ENCODE data around the gene TCERG1L. TPM values are rescaled to one million over a fixed set of nuclear protein-coding genes. Genes with fewer than 3 reads are reported as not detected.

Gene TCERG1L
- total RNA-seq, 1 experiment from 2014 or later: 1.5 TPM

DNA sequence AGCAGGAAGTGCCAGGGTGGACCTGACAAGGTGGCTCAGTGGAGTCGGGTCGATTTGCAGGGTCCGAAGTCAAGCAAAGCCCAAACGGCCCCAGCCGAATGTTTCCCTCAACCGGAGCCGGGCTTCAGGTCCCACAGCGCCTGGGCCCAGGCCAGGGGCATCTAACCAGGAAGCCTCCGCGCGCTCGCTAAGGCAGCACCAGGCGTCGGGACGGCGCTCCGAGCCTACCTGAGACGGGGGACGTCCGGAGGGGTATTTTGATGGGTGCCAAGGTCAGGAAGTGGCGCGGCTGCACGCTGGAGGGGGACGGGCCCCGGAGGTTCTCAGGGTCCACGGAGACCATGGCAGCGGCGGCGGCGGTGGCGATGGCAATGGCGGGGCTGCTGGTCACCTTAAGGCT, 51.5 kb downstream of the TCERG1L start:
- TF ChIP-seq, protein P1, sequence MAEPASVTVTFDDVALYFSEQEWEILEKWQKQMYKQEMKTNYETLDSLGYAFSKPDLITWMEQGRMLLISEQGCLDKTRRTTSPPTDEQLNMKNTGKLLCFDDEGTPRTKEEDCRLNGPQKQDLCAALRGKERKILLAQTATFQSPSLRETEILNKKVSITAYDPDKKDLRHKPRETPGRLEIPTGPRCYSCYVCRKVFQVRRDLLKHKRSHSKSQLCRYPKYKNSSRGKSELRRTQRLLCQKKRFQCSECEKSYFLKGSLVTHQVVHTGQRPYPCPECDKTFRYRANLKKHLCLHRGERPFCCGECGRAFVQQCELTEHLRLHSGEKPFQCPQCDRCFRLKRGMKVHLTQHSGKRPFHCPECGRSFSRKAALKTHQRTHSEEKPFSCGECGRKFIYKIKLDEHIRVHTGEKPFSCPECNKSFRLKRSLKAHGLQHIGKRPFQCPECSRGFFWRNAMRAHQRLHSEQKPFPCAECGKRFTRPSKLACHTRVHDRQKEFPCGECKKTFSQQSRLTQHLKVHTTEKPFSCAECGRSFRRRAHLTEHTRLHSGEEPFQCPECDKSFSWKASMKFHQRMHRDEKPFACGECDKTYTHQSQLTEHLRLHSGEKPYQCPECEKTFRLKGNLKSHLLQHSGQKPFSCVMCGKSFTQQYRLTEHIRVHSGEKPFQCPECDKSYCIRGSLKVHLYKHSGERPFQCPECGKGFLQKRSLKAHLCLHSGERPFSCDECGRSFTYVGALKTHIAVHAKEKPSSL (CRISPR knock-in tag; conservative IDR thresholded peaks at IDR 0.05): no peak
- TF ChIP-seq, protein P2, sequence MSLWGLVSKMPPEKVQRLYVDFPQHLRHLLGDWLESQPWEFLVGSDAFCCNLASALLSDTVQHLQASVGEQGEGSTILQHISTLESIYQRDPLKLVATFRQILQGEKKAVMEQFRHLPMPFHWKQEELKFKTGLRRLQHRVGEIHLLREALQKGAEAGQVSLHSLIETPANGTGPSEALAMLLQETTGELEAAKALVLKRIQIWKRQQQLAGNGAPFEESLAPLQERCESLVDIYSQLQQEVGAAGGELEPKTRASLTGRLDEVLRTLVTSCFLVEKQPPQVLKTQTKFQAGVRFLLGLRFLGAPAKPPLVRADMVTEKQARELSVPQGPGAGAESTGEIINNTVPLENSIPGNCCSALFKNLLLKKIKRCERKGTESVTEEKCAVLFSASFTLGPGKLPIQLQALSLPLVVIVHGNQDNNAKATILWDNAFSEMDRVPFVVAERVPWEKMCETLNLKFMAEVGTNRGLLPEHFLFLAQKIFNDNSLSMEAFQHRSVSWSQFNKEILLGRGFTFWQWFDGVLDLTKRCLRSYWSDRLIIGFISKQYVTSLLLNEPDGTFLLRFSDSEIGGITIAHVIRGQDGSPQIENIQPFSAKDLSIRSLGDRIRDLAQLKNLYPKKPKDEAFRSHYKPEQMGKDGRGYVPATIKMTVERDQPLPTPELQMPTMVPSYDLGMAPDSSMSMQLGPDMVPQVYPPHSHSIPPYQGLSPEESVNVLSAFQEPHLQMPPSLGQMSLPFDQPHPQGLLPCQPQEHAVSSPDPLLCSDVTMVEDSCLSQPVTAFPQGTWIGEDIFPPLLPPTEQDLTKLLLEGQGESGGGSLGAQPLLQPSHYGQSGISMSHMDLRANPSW (CRISPR knock-in tag; conservative IDR thresholded peaks at IDR 0.05; ENCODE audit: low read depth): no peak
- TF ChIP-seq SP1 (CRISPR knock-in tag; conservative IDR thresholded peaks at IDR 0.05): no peak
- TF ChIP-seq, protein P3, sequence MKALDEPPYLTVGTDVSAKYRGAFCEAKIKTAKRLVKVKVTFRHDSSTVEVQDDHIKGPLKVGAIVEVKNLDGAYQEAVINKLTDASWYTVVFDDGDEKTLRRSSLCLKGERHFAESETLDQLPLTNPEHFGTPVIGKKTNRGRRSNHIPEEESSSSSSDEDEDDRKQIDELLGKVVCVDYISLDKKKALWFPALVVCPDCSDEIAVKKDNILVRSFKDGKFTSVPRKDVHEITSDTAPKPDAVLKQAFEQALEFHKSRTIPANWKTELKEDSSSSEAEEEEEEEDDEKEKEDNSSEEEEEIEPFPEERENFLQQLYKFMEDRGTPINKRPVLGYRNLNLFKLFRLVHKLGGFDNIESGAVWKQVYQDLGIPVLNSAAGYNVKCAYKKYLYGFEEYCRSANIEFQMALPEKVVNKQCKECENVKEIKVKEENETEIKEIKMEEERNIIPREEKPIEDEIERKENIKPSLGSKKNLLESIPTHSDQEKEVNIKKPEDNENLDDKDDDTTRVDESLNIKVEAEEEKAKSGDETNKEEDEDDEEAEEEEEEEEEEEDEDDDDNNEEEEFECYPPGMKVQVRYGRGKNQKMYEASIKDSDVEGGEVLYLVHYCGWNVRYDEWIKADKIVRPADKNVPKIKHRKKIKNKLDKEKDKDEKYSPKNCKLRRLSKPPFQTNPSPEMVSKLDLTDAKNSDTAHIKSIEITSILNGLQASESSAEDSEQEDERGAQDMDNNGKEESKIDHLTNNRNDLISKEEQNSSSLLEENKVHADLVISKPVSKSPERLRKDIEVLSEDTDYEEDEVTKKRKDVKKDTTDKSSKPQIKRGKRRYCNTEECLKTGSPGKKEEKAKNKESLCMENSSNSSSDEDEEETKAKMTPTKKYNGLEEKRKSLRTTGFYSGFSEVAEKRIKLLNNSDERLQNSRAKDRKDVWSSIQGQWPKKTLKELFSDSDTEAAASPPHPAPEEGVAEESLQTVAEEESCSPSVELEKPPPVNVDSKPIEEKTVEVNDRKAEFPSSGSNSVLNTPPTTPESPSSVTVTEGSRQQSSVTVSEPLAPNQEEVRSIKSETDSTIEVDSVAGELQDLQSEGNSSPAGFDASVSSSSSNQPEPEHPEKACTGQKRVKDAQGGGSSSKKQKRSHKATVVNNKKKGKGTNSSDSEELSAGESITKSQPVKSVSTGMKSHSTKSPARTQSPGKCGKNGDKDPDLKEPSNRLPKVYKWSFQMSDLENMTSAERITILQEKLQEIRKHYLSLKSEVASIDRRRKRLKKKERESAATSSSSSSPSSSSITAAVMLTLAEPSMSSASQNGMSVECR (CRISPR knock-in tag; IDR thresholded peaks at IDR 0.05; ENCODE audit: borderline replicate concordance): no peak
- TF ChIP-seq, protein P4, sequence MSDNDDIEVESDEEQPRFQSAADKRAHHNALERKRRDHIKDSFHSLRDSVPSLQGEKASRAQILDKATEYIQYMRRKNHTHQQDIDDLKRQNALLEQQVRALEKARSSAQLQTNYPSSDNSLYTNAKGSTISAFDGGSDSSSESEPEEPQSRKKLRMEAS (CRISPR knock-in tag; IDR thresholded peaks at IDR 0.05): no peak
- no peak for DNase-seq (ENCODE audit: low spot score)
- POLR2A ChIA-PET: no interaction called here
- H3K9me3 Mint-ChIP-seq: peaks cover 49% of the 10 kb centered on the region
- peaks cover 59% of the 10 kb centered on the region for H3K36me3 Mint-ChIP-seq
- no peaks in the 10 kb centered on the region for H3K4me1 Mint-ChIP-seq
- no peak overlapping the region for H3K27ac Mint-ChIP-seq
- H3K27me3 Mint-ChIP-seq (ENCODE audit: low read depth): peaks cover 4% of the 10 kb centered on the region
- CTCF ChIA-PET: no interaction called here
- no peak overlapping the region for H3K4me3 Mint-ChIP-seq
- no peak for ATAC-seq

DNA sequence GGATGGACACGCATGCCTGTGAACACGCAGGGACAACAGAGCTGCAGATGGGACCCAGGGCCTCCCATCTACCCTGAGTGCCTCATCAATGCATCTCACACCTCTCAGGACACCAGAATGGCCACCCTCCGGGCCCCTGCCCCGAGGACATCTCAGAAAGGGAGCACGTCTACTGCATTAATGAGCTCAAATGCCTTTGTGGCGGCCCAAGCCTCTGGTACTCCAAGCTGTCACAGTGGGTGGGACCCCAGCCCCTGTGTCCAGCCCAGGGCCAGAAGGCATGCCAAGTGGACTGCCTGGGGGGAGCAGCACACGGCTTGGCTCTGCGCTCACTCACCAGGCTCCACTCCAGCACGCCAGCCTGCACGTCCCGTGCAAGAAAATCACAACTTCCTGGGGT, 52.0 kb downstream of the TCERG1L start:
- no peaks in the 10 kb centered on the region for H3K4me1 Mint-ChIP-seq
- TF ChIP-seq, protein P5, sequence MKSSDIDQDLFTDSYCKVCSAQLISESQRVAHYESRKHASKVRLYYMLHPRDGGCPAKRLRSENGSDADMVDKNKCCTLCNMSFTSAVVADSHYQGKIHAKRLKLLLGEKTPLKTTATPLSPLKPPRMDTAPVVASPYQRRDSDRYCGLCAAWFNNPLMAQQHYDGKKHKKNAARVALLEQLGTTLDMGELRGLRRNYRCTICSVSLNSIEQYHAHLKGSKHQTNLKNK (CRISPR knock-in tag; IDR thresholded peaks at IDR 0.05): no peak
- TF ChIP-seq ELF4 (CRISPR knock-in tag; IDR thresholded peaks at IDR 0.05; ENCODE audit: low read depth) (no peak), ZNF263 (CRISPR knock-in tag; IDR thresholded peaks at IDR 0.05; ENCODE audit: low read depth) (no peak), NR2C2 (CRISPR knock-in tag; IDR thresholded peaks at IDR 0.05) (no peak), ATF1 (CRISPR knock-in tag; IDR thresholded peaks at IDR 0.05) (no peak), KAT7 (CRISPR knock-in tag; IDR thresholded peaks at IDR 0.05; ENCODE audit: borderline replicate concordance) (no peak), SP1 (CRISPR knock-in tag; conservative IDR thresholded peaks at IDR 0.05) (no peak), ZNF121 (CRISPR knock-in tag; IDR thresholded peaks at IDR 0.05) (no peak)
- TF ChIP-seq, protein P6, sequence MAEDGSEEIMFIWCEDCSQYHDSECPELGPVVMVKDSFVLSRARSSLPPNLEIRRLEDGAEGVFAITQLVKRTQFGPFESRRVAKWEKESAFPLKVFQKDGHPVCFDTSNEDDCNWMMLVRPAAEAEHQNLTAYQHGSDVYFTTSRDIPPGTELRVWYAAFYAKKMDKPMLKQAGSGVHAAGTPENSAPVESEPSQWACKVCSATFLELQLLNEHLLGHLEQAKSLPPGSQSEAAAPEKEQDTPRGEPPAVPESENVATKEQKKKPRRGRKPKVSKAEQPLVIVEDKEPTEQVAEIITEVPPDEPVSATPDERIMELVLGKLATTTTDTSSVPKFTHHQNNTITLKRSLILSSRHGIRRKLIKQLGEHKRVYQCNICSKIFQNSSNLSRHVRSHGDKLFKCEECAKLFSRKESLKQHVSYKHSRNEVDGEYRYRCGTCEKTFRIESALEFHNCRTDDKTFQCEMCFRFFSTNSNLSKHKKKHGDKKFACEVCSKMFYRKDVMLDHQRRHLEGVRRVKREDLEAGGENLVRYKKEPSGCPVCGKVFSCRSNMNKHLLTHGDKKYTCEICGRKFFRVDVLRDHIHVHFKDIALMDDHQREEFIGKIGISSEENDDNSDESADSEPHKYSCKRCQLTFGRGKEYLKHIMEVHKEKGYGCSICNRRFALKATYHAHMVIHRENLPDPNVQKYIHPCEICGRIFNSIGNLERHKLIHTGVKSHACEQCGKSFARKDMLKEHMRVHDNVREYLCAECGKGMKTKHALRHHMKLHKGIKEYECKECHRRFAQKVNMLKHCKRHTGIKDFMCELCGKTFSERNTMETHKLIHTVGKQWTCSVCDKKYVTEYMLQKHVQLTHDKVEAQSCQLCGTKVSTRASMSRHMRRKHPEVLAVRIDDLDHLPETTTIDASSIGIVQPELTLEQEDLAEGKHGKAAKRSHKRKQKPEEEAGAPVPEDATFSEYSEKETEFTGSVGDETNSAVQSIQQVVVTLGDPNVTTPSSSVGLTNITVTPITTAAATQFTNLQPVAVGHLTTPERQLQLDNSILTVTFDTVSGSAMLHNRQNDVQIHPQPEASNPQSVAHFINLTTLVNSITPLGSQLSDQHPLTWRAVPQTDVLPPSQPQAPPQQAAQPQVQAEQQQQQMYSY (CRISPR knock-in tag; IDR thresholded peaks at IDR 0.05): no peak
- TF ChIP-seq, protein P1 (CRISPR knock-in tag; conservative IDR thresholded peaks at IDR 0.05): no peak
- H3K27ac Mint-ChIP-seq: no peak overlapping the region
- DNase-seq (ENCODE audit: low spot score) (no peak), ATAC-seq (no peak)
- H3K9me3 Mint-ChIP-seq: peaks cover 50% of the 10 kb centered on the region
- peaks cover 59% of the 10 kb centered on the region for H3K36me3 Mint-ChIP-seq
- ChIA-PET CTCF (no interaction called here), POLR2A (no interaction called here)
- no peaks in the 10 kb centered on the region; the same call in none of the 2 replicates for H3K27me3 Mint-ChIP-seq (ENCODE audit: low read depth)
- no peak overlapping the region for H3K4me3 Mint-ChIP-seq

Data from WTC11 (cell line).